NCI-H146 (cell line): ENCODE data around the gene WDR33.

ENCODE experiments used
- DNase-seq: peaks from one replicate; lab custom pipeline; 2025; lab: John Stamatoyannopoulos, UW

WDR33 gene

GRCh38 chr2:127719301-127720218 lies 91.4 kb downstream of the WDR33 start:
- no peak for DNase-seq

GRCh38 chr2:127718271-127718670 lies 92.7 kb downstream of the WDR33 start:
- no peak for DNase-seq

GRCh38 chr2:127715778-127716449 lies 95.1 kb downstream of the WDR33 start:
- DNase-seq = no peak

- DNase-seq = no peak
These were observed 97.4 kb downstream of the WDR33 start for GRCh38 chr2:127713562-127713961.

- DNase-seq = no peak
These were observed 98.0 kb downstream of the WDR33 start for GRCh38 chr2:127712999-127713398.

- DNase-seq = no peak
These were observed 101.6 kb downstream of the WDR33 start for GRCh38 chr2:127709336-127709735.

- no peak for DNase-seq
These were observed 102.9 kb downstream of the WDR33 start for GRCh38 chr2:127707890-127708648.

- DNase-seq = no peak
These were observed 104.6 kb downstream of the WDR33 start for GRCh38 chr2:127706215-127706990.

- DNase-seq = no peak
These were observed 105.4 kb downstream of the WDR33 start for GRCh38 chr2:127705391-127706065.

GRCh38 chr2:127704641-127705390 lies 106.2 kb downstream of the WDR33 start:
- DNase-seq = no peak

GRCh38 chr2:127703282-127703681 lies 107.7 kb downstream of the WDR33 start:
- DNase-seq = no peak

- no peak for DNase-seq
These were observed 108.5 kb downstream of the WDR33 start for GRCh38 chr2:127702395-127703009.

GRCh38 chr2:127701651-127702394 lies 109.1 kb downstream of the WDR33 start:
- DNase-seq = peak; percentile 92

- peak; percentile 96 for DNase-seq
These were observed 109.7 kb downstream of the WDR33 start, which contains the start of gene SFT2D3 for GRCh38 chr2:127701193-127701650. TSS of gene SFT2D3 (plus strand) at chr2:127701497. CDS start at chr2:127701529, 32 bp downstream.

GRCh38 chr2:127700527-127701192 lies 110.3 kb downstream of the WDR33 start:
- peak; percentile 68 for DNase-seq

- no peak for DNase-seq
These were observed 112.2 kb downstream of the WDR33 start for GRCh38 chr2:127698553-127699355.

GRCh38 chr2:127697482-127698180 lies 113.3 kb downstream of the WDR33 start:
- no peak for DNase-seq
